Epithelial cell of proximal tubule (primary cell): ENCODE measurements around the gene SFRP5. TPM values are rescaled to one million over a fixed set of nuclear protein-coding genes. Genes with fewer than 3 reads are reported as not detected.

Experiments used
- DNase-seq: peaks from one replicate; pipeline ENCODE4 v3.0.0-alpha.2; 2011; ENCODE audit warnings: low read depth
- H3K4me3 ChIP-seq: 2 replicates; pipeline ENCODE4 v1.5.1; 2011; ENCODE audit warnings: low read depth, mild to moderate bottlenecking, low read length
- total RNA-seq: library from RNA; depleted of rRNA; stranded (reverse); fragments of >200 nt; gene quantifications from 2 replicates; pipeline ENCODE4 v1.2.3, GENCODE V29; 2015
- TF ChIP-seq, protein P1 (sequence below): conservative IDR thresholded peaks from 2 replicates; pipeline ENCODE4 v1.5.1; 2012; ENCODE audit warnings: low read depth, mild to moderate bottlenecking, low read length

The SFRP5 gene
- total RNA-seq, 1 donor from 2014 or later, result not detected

DNA sequence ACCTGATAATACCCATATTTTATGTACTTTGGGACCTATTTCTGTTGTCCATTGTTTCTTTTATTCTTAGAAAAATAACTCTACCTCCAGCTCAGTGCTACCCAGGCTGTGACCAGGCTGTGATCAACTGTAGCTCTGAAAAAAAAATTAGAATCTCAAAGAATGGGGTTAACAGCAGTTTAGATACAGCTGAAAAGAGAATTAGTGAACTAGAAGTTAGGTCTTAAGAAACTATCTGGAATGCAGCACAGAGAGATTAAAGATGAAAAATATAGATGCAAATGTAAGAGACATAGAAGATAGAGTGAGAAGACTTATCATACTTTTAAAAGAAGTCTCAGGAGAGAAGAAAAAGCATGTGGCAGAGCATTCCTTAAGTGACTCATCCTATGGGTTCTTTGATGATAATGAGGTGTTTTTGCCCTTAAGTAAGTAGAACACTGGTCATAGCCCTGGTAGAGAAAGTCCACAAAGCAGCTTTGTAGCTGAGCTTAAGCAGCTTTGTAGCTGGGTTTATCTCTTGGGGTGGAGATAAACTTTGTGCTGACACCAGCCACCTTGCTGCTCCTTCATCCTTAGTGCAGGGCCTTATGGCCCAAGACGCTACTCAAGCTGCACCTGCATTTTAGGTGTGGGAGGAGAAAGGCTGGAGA lies 27.3 kb upstream of the SFRP5 start:
- TF ChIP-seq, protein P1, sequence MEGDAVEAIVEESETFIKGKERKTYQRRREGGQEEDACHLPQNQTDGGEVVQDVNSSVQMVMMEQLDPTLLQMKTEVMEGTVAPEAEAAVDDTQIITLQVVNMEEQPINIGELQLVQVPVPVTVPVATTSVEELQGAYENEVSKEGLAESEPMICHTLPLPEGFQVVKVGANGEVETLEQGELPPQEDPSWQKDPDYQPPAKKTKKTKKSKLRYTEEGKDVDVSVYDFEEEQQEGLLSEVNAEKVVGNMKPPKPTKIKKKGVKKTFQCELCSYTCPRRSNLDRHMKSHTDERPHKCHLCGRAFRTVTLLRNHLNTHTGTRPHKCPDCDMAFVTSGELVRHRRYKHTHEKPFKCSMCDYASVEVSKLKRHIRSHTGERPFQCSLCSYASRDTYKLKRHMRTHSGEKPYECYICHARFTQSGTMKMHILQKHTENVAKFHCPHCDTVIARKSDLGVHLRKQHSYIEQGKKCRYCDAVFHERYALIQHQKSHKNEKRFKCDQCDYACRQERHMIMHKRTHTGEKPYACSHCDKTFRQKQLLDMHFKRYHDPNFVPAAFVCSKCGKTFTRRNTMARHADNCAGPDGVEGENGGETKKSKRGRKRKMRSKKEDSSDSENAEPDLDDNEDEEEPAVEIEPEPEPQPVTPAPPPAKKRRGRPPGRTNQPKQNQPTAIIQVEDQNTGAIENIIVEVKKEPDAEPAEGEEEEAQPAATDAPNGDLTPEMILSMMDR, result no peak
- no peak for DNase-seq
- H3K4me3 ChIP-seq, result no peak overlapping the region

DNA sequence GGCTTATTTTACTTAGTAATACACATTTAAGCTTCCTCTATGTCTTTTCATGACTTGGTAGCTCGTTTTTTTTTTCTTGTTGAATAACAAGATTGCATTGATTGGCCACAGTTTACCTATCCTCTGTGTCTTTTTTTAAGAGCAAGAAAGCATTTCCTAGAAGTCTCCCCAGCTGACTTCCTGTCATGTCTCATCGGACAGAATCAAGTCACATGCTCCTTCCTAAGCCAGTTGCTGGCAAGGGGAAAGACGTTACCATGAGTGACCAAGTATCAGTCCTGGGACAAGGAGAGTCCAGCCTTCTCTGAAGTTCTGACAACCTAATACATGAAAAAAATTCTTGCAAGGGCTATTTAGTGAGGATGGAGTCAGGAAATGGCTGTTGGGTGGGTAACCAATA lies 24.9 kb upstream of the SFRP5 start:
- TF ChIP-seq, protein P1, result no peak
- no peak overlapping the region for H3K4me3 ChIP-seq
- no peak for DNase-seq

DNA sequence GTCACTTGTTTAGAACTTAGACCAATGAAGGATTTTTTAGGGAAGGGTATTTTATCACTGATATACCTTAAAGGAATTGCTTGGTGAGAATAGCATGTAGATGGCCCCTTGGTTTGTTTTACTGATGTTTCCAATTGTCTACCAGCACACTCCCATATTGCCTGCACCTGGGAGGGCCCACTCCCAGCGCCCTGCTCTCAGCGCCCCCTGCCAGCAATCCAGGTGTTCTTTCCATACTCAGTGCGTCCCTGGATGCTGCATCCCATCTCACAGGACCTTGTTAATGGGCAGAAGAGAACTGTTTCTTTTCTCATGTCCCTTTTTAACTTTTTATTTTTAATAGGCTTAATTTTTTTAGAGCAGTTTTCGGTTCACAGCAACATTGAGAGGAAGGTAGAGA lies 24.1 kb upstream of the SFRP5 start:
- DNase-seq, result no peak
- TF ChIP-seq, protein P1, result no peak
- no peak overlapping the region for H3K4me3 ChIP-seq

DNA sequence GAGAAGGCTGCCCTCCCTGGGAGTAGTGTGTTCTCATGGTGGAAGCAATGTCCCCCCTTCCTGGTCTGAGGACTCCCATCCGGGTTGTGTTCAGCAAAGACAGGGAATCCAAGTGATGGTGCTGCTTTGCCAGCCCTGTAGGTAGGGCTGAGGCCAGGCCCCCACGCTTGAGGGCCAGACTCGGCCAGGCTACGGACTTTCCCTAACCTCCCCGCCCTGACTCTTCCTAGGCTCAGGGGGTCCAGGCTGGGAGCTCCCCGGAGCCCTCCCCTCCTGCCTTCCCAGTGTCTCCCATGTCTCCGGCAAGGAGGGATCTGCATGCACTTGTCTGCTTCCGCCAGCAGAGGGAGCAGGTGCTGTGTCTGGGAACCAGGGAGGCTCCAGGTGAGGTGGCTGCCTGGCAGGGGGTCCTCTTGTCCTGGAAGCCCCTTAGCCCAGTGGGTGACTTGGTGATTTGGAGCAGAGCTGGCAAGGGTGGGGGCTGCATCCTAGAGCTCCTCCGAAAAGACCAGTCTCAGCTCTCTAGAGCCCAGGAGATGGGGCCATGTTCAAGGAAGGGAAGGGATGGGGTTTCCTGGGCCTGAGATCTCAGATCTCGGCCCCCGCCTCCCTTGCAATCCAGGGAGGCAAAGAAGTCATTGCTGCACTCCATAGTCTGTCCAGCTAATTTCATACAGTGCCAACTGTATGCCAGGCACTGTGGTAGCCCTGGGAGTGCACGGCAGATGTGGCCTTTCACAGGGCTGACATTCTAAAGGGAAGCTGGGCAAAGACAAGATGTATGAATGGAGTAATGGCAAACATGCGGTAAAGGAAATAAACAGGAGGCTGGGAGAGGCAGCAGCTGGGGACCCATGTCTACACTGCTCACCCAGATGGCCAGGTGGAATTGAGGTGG lies 20.3 kb upstream of the SFRP5 start:
- no peak for DNase-seq

DNA sequence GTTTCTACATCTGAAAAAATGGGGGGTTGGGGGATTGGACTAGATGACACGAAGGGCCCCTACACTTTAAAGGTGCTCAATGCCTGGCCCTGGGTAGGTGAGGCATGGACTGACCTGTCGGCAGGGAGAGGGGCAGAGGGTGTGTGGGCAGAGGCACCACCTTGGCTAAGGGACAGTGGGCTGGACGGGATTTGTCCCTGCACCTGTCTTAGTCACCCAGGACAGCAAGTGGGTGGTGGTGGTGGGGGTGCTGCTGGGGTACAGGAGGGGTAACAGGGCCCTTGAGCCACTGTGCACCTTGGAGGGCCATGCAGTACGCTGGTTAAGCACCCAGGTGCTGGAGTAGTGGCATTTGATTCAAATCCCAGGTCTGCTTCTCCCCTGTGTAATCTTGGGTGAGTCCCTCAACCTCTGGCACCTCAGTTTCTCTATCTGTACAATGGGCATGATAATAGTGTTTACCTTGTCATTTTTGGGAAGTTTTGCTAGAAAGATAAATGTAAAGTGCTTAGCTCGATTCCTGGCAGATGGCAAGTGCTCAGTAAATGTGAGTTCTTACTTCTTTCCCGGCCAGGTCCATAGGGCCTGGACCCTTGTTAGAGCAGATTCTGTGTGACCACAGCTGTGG lies 18.1 kb upstream of the SFRP5 start:
- DNase-seq, result no peak
- H3K4me3 ChIP-seq, result no peak overlapping the region
- TF ChIP-seq, protein P1, result no peak

More for the DNA sequence above, 20.3 kb upstream of the SFRP5 start:
- H3K4me3 ChIP-seq, result no peak overlapping the region
- TF ChIP-seq, protein P1, result peak; percentile 97

DNA sequence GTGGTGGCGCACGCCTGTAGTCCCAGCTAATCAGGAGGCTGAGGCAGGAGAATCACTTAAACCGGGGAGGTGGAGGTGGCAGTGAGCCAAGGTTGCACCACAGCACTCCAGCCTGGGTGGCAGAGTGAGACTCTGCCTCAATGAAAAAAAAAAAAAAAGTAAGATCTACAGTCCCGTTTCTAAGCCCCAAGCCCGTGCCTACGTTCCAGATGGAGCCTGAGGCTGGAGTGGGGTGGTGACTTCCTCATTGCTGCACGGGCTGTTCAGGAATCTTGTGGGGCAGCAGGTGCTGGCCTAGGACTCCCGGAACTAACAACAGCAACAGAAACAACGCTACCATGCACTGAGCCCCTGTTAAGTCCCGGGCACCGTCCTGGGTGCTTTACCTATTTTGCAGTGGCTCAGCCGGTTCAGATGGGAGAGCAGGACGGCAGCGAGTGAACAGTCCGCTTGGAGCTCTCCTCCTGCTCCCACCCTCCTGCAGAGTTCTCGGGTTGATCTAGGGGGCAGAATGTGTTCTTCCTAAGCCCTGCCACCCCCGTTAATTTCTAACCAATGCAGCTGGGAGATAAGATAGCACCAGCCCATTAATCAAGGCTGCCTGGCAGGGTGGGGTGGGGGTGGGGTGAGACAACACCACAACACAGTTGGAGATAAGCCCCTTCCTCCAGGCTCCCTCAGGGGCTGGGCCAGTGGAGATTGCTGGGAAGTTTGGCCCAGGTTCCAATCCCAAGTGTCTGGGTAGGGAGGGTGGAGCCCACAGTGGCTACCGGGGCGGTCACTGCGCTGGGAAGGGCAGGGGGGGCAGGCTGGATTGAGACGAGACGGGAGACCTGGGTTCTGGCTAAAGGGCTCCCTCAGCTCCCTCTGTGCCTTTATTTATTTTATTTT lies 17.0 kb upstream of the SFRP5 start:
- DNase-seq, result no peak
- TF ChIP-seq, protein P1, result peak; percentile 6
- H3K4me3 ChIP-seq, result peak overlapping the region; percentile 23
